GM18498 (cell line): ENCODE data around the gene ZNF92.
"Not testable (repeated sequence)": the region's sequence is repeated elsewhere in the genome, so short reads cannot be mapped to it uniquely, and the experiment has no call there.

Experiments
- ATAC-seq: cut with Tn5 transposase; IDR thresholded peaks from one replicate; pipeline ENCODE4 v1.9.1; 2021; ENCODE audit warnings: mild to moderate bottlenecking, moderate library complexity; ENCODE audit not compliant: unreplicated experiment

The ZNF92 gene

GRCh38 chr7:65422670-65423069, 49.0 kb downstream of the ZNF92 start:
- ATAC-seq, result no peak

GRCh38 chr7:65423286-65423685, 49.6 kb downstream of the ZNF92 start:
- ATAC-seq, result not testable (repeated sequence)

GRCh38 chr7:65429642-65430343, 56.1 kb downstream of the ZNF92 start:
- no peak for ATAC-seq

GRCh38 chr7:65430344-65431186, 56.9 kb downstream of the ZNF92 start:
- no peak for ATAC-seq

GRCh38 chr7:65434307-65434706, 60.7 kb downstream of the ZNF92 start:
- ATAC-seq, result no peak

- no peak for ATAC-seq
Observed at GRCh38 chr7:65436163-65436562, 62.5 kb downstream of the ZNF92 start.

- no peak for ATAC-seq
Observed at GRCh38 chr7:65438598-65438997, 64.9 kb downstream of the ZNF92 start.

GRCh38 chr7:65441010-65441409, 67.4 kb downstream of the ZNF92 start:
- no peak for ATAC-seq

GRCh38 chr7:65444205-65444842, 70.7 kb downstream of the ZNF92 start:
- ATAC-seq, result no peak

- ATAC-seq, result no peak
Observed at GRCh38 chr7:65444899-65445823, 71.5 kb downstream of the ZNF92 start.

- ATAC-seq, result not testable (repeated sequence)
Observed at GRCh38 chr7:65447041-65447440, 73.4 kb downstream of the ZNF92 start.

GRCh38 chr7:65448816-65449504, 75.3 kb downstream of the ZNF92 start:
- ATAC-seq, result no peak

GRCh38 chr7:65449505-65449852, 75.8 kb downstream of the ZNF92 start:
- no peak for ATAC-seq
